Karpas-422 (cell line): ENCODE results near the gene MCU. TPM values are rescaled to one million over a fixed set of nuclear protein-coding genes. Genes with fewer than 3 reads are reported as not detected.
A peak's percentile ranks its signal among the peaks of the same experiment; 100 is the strongest.
"Not testable (repeated sequence)": the region's sequence is repeated elsewhere in the genome, so short reads cannot be mapped to it uniquely, and the experiment has no call there.

Experiments
- DNase-seq: peaks from one replicate; pipeline ENCODE4 v3.0.0-alpha.2; 2015
- H2AFZ ChIP-seq: fragments of 200-600 bp; sonication (generic); 2 replicates; pipeline ENCODE4 v1.6.1; 2014; ENCODE audit warnings: antibody characterized with exemption, low read length, mixed read lengths
- H3K27ac ChIP-seq: fragments of 200-600 bp; sonication (generic); 2 replicates; pipeline ENCODE4 v1.5.1; 2014; ENCODE audit warnings: mild to moderate bottlenecking, low read length, moderate library complexity
- H3K27me3 ChIP-seq: fragments of 200-600 bp; sonication (generic); 2 replicates; pipeline ENCODE4 v1.6.1; 2014; ENCODE audit warnings: low read length, mixed read lengths
- H3K36me3 ChIP-seq: fragments of 200-600 bp; sonication (generic); 2 replicates; pipeline ENCODE4 v1.6.1; 2014; ENCODE audit warnings: low read length, mixed read lengths; ENCODE audit not compliant: insufficient read depth
- H3K4me1 ChIP-seq: fragments of 200-600 bp; sonication (generic); 2 replicates; pipeline ENCODE4 v1.6.1; 2014; ENCODE audit warnings: mild to moderate bottlenecking, low read length, mixed read lengths
- H3K4me2 ChIP-seq: fragments of 200-600 bp; sonication (generic); 2 replicates; pipeline ENCODE4 v1.6.1; 2014; ENCODE audit warnings: low read length, low read depth, mild to moderate bottlenecking; ENCODE audit not compliant: poor library complexity, severe bottlenecking
- H3K4me3 ChIP-seq: fragments of 200-600 bp; sonication (generic); 2 replicates; pipeline ENCODE4 v1.5.1; 2014; ENCODE audit warnings: mild to moderate bottlenecking, antibody characterized with exemption, low read length, mixed read lengths
- H3K79me2 ChIP-seq: fragments of 200-600 bp; sonication (generic); 2 replicates; pipeline ENCODE4 v1.6.1; 2014; ENCODE audit warnings: mild to moderate bottlenecking, low read length, mixed read lengths
- H3K9ac ChIP-seq: fragments of 200-600 bp; sonication (generic); 2 replicates; pipeline ENCODE4 v1.6.0; 2014; ENCODE audit warnings: low read length
- H3K9me2 ChIP-seq: fragments of 200-600 bp; sonication (generic), shearing (Covaris generic); replicated peaks from 2 replicates; pipeline ENCODE4 v1.6.0; 2014; ENCODE audit warnings: mild to moderate bottlenecking, low read length, moderate library complexity; ENCODE audit not compliant: insufficient read depth
- H3K9me3 ChIP-seq: fragments of 300-700, 200-600 bp; sonication (generic); 2 replicates; pipeline ENCODE4 v1.6.1; 2014; ENCODE audit warnings: low read length, mixed read lengths
- H4K20me1 ChIP-seq: fragments of 200-600 bp; sonication (generic); 2 replicates; pipeline ENCODE4 v1.6.1; 2014; ENCODE audit warnings: mild to moderate bottlenecking, antibody characterized with exemption, low read length, low read depth; ENCODE audit not compliant: insufficient read depth
- total RNA-seq: library from RNA; depleted of rRNA; stranded (reverse); fragments of >200 nt; shearing (Covaris generic); gene quantifications from 2 replicates; pipeline ENCODE4 v1.2.3, GENCODE V29; 2014; ENCODE audit warnings: low replicate concordance

The MCU gene
- total RNA-seq, 1 experiment from 2014 or later = 41.3 TPM

GRCh38 chr10:72736176-72736827 is 44.4 kb downstream of the MCU start:
- peaks cover 36% of the 10 kb centered on the region for H3K4me1 ChIP-seq
- H4K20me1 ChIP-seq = no peaks in the 10 kb centered on the region
- DNase-seq = no peak
- no peak overlapping the region for H3K4me3 ChIP-seq
- H3K27ac ChIP-seq = no peak overlapping the region
- no peaks in the 10 kb centered on the region for H3K36me3 ChIP-seq
- H3K9ac ChIP-seq = no peak overlapping the region
- no peak overlapping the region for H3K4me2 ChIP-seq
- H3K9me3 ChIP-seq = no peaks in the 10 kb centered on the region
- no peak overlapping the region for H2AFZ ChIP-seq
- no peaks in the 10 kb centered on the region for H3K9me2 ChIP-seq
- no peaks in the 10 kb centered on the region for H3K27me3 ChIP-seq
- peaks cover 94% of the 10 kb centered on the region for H3K79me2 ChIP-seq

- Histone ChIP-seq H4K20me1 (no peaks in the 10 kb centered on the region), H3K9me2 (no peaks in the 10 kb centered on the region), H3K36me3 (no peaks in the 10 kb centered on the region), H3K27ac (no peak overlapping the region), H2AFZ (no peak overlapping the region), H3K9me3 (no peaks in the 10 kb centered on the region), H3K4me3 (no peak overlapping the region), H3K79me2 (peaks cover 92% of the 10 kb centered on the region), H3K27me3 (no peaks in the 10 kb centered on the region), H3K9ac (no peak overlapping the region), H3K4me1 (peaks cover 36% of the 10 kb centered on the region), H3K4me2 (no peak overlapping the region)
- DNase-seq = no peak
These were observed 44.9 kb downstream of the MCU start for GRCh38 chr10:72736828-72737220.

- not testable (repeated sequence) for H3K36me3 ChIP-seq, H3K9me2 ChIP-seq, H4K20me1 ChIP-seq, H3K9me3 ChIP-seq, H3K9ac ChIP-seq, H3K27ac ChIP-seq, H3K4me2 ChIP-seq, H2AFZ ChIP-seq, H3K4me3 ChIP-seq, DNase-seq, H3K27me3 ChIP-seq
- H3K4me1 ChIP-seq = peaks cover 36% of the 10 kb centered on the region
- H3K79me2 ChIP-seq = peaks cover 91% of the 10 kb centered on the region
These were observed 45.4 kb downstream of the MCU start for GRCh38 chr10:72737357-72737756.

- Histone ChIP-seq H3K79me2 (peaks cover 89% of the 10 kb centered on the region), H3K4me2 (peak overlapping the region; percentile 40)
These were observed 46.5 kb downstream of the MCU start for GRCh38 chr10:72738486-72738885.

GRCh38 chr10:72740528-72740927 is 48.6 kb downstream of the MCU start:
- no peak overlapping the region for H3K9ac ChIP-seq
- H3K9me3 ChIP-seq = no peaks in the 10 kb centered on the region
- no peaks in the 10 kb centered on the region for H3K27me3 ChIP-seq
- no peaks in the 10 kb centered on the region for H3K9me2 ChIP-seq
- H3K79me2 ChIP-seq = peaks cover 84% of the 10 kb centered on the region
- DNase-seq = no peak
- H3K36me3 ChIP-seq = no peaks in the 10 kb centered on the region
- peaks cover 46% of the 10 kb centered on the region for H3K4me1 ChIP-seq
- no peak overlapping the region for H2AFZ ChIP-seq
- H4K20me1 ChIP-seq = no peaks in the 10 kb centered on the region
- H3K4me2 ChIP-seq = no peak overlapping the region
- H3K27ac ChIP-seq = no peak overlapping the region
- no peak overlapping the region for H3K4me3 ChIP-seq

More at GRCh38 chr10:72738486-72738885, 46.5 kb downstream of the MCU start:
- Histone ChIP-seq H3K9me3 (no peaks in the 10 kb centered on the region), H3K4me3 (no peak overlapping the region), H3K9ac (no peak overlapping the region), H3K9me2 (no peaks in the 10 kb centered on the region), H3K36me3 (no peaks in the 10 kb centered on the region), H3K27ac (0 out of 2 replicates have a peak overlapping the region, but pooled peaks have one; percentile 12), H4K20me1 (no peaks in the 10 kb centered on the region), H2AFZ (no peak overlapping the region), H3K4me1 (peaks cover 46% of the 10 kb centered on the region), H3K27me3 (no peaks in the 10 kb centered on the region)
- DNase-seq = no peak

- H3K4me1 ChIP-seq = peaks cover 30% of the 10 kb centered on the region
- H4K20me1 ChIP-seq = no peaks in the 10 kb centered on the region
- no peaks in the 10 kb centered on the region for H3K27me3 ChIP-seq
- no peaks in the 10 kb centered on the region for H3K36me3 ChIP-seq
- H3K9me3 ChIP-seq = no peaks in the 10 kb centered on the region
- H3K4me3 ChIP-seq = no peak overlapping the region
- no peak overlapping the region for H2AFZ ChIP-seq
- no peak overlapping the region for H3K4me2 ChIP-seq
- DNase-seq = no peak
- H3K9ac ChIP-seq = no peak overlapping the region
- no peaks in the 10 kb centered on the region for H3K9me2 ChIP-seq
- H3K79me2 ChIP-seq = peaks cover 83% of the 10 kb centered on the region
- no peak overlapping the region for H3K27ac ChIP-seq
These were observed 50.1 kb downstream of the MCU start for GRCh38 chr10:72742092-72742491.

GRCh38 chr10:72742797-72743196 is 50.9 kb downstream of the MCU start:
- peaks cover 82% of the 10 kb centered on the region for H3K79me2 ChIP-seq
- H3K9ac ChIP-seq = no peak overlapping the region
- no peaks in the 10 kb centered on the region for H3K9me2 ChIP-seq
- H3K27me3 ChIP-seq = no peaks in the 10 kb centered on the region
- no peak overlapping the region for H2AFZ ChIP-seq
- peaks cover 24% of the 10 kb centered on the region for H3K4me1 ChIP-seq
- H3K36me3 ChIP-seq = no peaks in the 10 kb centered on the region
- H4K20me1 ChIP-seq = no peaks in the 10 kb centered on the region
- no peak overlapping the region for H3K4me3 ChIP-seq
- H3K27ac ChIP-seq = no peak overlapping the region
- no peak overlapping the region for H3K4me2 ChIP-seq
- no peak for DNase-seq
- H3K9me3 ChIP-seq = no peaks in the 10 kb centered on the region

GRCh38 chr10:72744566-72744965 is 52.6 kb downstream of the MCU start:
- no peaks in the 10 kb centered on the region for H3K36me3 ChIP-seq
- H3K4me2 ChIP-seq = no peak overlapping the region
- H3K9me3 ChIP-seq = no peaks in the 10 kb centered on the region
- peaks cover 13% of the 10 kb centered on the region for H3K4me1 ChIP-seq
- H3K79me2 ChIP-seq = peaks cover 74% of the 10 kb centered on the region
- H3K9me2 ChIP-seq = no peaks in the 10 kb centered on the region
- no peaks in the 10 kb centered on the region for H4K20me1 ChIP-seq
- no peak overlapping the region for H3K27ac ChIP-seq
- H3K27me3 ChIP-seq = no peaks in the 10 kb centered on the region
- no peak for DNase-seq
- no peak overlapping the region for H3K9ac ChIP-seq
- H2AFZ ChIP-seq = no peak overlapping the region
- no peak overlapping the region for H3K4me3 ChIP-seq
